Stimulated activated CD4-positive, alpha-beta T cell treated with anti-CD3 and anti-CD28 coated beads, Interleukin-12 subunit alpha, Interleukin-12 subunit beta, amount 100 ng/mL, for 48 hours (primary cell): ENCODE measurements around the gene ALAD.
"Not testable (repeated sequence)": the region's sequence is repeated elsewhere in the genome, so short reads cannot be mapped to it uniquely, and the experiment has no call there.

ENCODE experiments used
- DNase-seq, 3 donors: peaks; one replicate each; pipeline ENCODE4 v3.0.0-alpha.2; 2020; ENCODE audit warnings: low read depth in 2 of 3, low spot score in 1 of 3

The ALAD gene

DNA sequence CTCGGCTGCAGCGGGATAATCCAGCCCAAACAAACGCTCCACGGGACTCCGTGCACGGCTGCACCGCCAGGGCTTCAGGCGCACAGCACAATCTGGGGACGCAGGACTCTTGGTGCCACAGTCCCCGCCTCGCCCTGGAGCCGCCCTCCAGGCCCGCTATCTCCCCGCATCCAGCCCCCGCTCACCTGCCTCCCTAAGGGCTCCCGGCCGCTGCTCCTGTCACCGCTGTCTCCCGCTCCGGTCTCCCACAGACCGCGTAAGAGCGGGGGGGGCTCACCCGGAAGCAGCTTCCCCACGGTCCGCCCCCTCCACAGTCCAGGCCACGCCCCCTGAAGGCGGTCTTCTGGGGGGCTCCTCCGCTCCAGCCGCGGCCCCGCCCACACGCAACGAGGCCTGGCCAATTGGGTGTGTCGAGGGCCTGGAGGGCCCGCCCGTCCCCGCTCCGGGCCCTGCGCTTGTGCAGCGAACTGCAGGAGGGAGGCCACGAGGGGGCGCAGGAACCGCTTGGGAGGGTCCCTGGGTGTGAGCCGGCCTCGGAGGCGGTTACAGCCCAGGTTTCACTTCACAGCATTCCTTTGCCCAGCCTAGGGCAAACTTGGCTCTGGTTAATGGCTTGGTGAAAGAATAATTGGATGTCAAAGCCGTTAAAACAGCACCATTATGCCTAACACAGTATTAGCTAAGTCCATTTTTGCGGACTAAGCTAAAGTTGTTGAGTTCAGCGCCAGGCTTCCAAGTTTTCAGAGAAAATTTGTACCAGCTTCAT is at the start of gene ALAD:
TSS of gene ALAD (minus strand) at position 258 of the 766 bp plus-strand sequence. CDS start 7,725 bp downstream, outside the sequence.
- peak; percentile 96 to 99 (median 99) for DNase-seq

- no peak for DNase-seq
Measured at GRCh38 chr9:113449376-113449775, 48.3 kb upstream of the ALAD start.

GRCh38 chr9:113446323-113446740 is 45.2 kb upstream of the ALAD start:
- peak in 1 of 3 donors; percentile 12 for DNase-seq

GRCh38 chr9:113444736-113445135 is 43.7 kb upstream of the ALAD start:
- DNase-seq: no peak

DNA sequence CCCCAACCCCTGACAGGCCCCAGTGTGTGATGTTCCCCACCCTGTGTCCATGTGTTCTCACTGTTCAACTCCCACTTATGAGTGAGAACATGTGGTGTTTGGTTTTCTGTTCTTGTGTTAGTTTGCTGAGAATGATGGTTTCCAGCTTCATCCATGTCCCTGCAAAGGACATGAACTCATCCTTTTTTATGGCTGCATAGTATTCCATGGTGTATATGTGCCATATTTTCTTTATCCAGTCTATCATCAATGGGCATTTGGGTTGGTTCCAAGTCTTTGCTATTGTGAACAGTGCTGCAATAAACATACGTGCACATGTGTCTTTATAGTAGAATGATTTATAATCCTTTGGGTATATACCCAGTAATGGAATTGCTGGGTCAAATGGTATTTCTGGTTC is 36.6 kb upstream of the ALAD start:
- DNase-seq: not testable (repeated sequence)

GRCh38 chr9:113436728-113437515 is 35.8 kb upstream of the ALAD start:
- DNase-seq: no peak

- no peak for DNase-seq
Measured at GRCh38 chr9:113431191-113431590, 30.1 kb upstream of the ALAD start.

DNA sequence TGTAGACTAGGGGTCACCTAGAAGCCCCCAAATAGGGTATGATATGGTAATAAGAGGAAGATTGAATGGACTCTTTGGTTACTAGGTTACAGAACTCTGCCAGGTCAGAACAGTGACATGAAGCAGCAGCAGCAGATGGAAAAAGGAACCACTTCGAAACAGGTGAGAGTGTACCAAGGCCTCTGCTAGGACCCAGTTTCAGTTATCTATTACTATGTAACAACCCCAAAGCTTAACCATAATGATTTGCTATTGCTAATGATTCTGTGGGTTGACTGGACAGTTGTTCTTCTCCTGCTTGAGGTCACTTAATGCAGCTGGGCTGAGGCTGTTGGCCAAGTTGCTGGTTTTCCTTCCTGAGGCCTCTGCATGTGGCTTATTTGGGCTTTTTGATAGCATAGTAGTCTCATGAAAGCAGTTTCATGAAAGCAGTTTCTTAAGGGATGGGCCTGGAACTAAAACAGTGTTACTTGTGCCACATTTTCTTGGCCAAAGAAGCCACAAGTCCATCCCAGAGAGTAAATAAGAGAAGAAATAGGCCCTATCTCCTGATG is 27.1 kb upstream of the ALAD start:
- no peak for DNase-seq

GRCh38 chr9:113427629-113428028 is 26.5 kb upstream of the ALAD start:
- no peak for DNase-seq

- DNase-seq: no peak
Measured at GRCh38 chr9:113426701-113427100, 25.6 kb upstream of the ALAD start.

DNA sequence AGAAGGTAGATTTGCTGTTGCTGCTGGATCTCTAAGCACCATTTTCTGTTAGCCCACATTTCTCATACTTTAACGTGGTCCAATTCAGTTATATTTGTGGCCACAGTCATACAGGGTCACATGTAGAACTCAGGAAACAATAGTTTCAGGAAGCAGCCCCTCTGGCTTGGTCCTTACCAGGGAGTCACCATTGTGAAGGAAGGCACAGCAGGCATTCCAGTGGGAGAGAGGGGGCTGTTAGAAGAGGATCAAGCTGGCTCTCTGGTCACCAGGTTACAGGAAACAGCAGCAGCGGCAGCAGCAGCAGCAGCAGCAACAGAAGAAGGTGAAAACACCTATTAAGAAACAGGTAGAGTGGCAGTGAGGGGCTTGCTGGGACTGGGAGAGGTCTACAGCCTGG is 24.0 kb upstream of the ALAD start:
- DNase-seq: no peak

- DNase-seq: no peak
Measured at GRCh38 chr9:113421726-113422125, 20.6 kb upstream of the ALAD start.

DNA sequence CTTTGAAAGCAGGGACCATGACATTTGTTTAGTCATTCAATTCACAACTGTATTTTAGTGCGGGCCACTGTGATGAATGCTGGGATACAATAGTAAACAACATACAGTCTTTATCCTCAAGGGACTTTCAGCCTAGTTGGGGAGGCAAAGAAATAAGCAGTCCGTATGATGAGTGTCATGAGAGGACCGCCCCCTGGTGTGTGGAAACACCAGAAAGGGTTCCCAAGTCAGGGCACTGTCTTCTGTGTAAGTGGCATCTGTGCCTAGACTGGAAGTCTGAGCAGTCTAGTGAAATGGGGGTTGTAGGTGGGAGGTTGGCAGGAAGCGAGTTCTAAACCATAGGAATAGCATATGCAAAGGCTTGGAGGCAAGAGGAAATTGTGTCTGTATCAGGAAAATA is 16.3 kb upstream of the ALAD start:
- DNase-seq: no peak

DNA sequence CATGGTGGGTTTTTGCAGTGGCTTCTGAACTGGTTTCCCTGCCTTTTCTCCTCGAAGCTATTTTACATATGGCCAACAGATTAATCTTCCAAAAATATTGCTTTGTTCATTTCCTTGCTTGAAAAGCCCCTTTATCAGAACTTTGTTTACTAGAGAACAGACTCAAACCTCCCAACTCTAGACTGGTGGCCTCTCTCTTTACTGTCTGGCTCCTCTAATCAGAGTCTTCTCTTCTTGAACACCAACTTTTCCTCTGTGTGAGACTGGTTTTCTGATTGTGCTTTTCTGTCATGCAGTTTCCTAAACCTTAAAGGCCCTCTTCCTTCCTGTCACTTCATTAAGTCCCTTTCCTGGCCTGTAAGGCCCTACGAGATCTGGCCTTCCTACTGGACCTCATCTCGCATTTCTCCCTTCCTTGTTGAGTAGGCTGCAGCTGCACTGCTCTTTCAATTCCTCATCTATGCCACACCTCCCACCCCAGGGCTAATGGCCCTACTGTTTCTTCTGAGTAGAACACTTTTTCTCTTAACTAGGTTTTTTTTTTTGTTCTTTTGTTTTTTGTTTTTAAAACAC is 15.2 kb upstream of the ALAD start:
- DNase-seq: no peak

DNA sequence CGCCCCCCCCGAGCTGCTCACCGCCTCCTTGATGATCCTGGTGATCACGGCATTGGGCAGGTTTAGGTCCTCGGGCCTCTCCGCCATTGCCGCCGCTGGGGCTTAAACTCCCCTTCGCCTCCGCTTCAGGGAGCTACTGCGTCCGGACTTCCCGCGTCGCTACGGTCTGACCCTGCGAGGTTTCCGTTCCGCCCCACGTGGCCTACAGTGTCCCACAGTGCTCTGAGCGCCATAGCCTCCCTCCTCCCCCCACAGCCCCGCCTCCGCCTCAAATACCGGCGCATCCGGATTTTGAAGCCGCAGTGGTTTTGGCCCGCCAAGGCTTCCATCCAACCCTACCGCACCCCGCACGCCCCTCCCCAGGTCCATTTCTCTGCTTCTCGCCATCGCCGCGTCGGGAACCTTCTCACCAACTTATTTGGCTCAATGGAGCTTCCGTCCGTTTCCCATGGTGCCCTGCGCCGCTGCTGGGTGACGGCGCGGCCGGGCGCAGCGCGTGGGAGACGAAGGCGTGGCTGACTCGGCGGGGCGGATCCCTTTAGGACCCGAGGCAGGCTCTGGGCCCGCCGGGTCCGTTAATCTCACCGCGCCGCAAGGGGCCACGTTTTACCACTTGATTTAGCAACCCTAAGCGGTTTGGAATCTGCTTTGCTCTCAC is 9.3 kb upstream of the ALAD start, which contains the start of the genes C9orf43 and POLE3:
TSS of gene C9orf43 (plus strand) at position 541 of the 658 bp plus-strand sequence. CDS start 2,747 bp downstream, outside the sequence.
TSS of gene POLE3 (minus strand) at position 469 of the 658 bp plus-strand sequence. CDS start at position 87, 382 bp downstream.
- peak; percentile 93 to 96 (median 95) for DNase-seq

DNA sequence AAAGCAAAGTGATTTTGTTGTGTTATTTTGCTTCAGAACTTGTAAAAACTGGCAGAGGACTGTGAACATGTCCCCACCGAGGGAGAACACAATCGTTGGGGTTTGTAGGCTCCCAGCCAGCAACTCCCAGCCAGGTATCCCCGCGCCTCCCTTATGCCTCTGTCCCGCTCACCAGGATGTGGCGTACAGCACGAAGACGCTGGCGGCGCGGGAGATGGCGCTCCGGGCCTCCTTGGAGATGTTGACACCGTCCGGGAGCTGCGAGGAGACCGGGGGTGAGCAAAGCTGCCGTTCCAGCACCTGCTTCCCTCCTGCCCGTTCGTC is 8.8 kb upstream of the ALAD start:
- DNase-seq: no peak

- no peak for DNase-seq
Measured at GRCh38 chr9:113409481-113409880, 8.4 kb upstream of the ALAD start.

DNA sequence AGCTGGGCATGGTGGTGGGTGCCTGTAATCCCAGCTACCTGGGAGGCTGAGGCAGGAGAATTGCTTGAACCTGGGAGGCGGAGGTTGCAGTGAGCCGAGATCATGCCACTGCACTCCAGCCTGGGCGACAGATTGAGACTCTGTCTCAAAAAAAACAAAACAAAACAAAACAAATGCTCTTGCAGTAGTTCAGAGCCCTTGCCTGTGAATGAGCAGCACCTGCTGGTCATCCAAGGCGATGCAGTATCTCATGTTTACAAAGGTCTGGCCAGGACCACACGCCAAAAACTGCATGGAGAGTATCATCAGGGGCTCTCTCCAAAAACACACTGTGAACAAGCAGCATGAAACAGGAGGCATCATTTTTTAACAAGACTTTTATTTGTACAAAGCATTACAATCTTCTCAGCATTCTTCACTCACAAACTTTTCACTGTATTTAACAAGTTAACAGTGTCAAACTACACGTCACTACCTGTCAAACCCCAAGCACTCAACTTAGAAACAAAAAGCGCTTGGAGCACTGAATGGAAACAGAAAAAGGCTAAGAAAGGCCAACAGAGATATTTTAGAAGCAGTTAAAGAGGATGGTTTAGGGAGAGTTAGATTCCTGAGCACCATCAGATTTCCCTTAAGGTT is 5.9 kb upstream of the ALAD start:
- peak in 2 of 3 donors; percentile 33 to 35 for DNase-seq

- not testable (repeated sequence) for DNase-seq
Measured at GRCh38 chr9:113406353-113406752, 5.3 kb upstream of the ALAD start.

DNA sequence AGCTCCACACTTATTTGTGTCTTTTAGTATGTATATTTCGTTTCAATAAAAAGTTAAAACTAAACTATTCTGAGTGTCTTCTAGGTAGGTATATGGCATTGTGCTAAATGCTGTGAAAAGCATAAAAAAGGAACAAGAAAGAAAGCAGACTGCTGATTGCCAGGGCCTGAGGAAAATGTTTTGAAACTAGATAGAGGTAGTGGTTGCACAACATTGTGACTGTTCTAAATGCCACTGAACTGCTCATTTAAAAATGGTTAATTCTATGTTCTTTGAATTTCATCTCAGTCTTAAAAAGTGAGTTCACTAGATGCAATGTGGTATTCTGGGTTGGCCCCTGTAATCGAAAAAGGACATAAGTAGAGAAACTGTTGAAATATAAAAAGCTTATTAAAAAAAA is 2.6 kb upstream of the ALAD start:
- no peak for DNase-seq
